ENCODE measurements around the gene CPA2.
"Not testable (repeated sequence)": the region's sequence is repeated elsewhere in the genome, so short reads cannot be mapped to it uniquely, and the experiment has no call there.

Gene CPA2

GRCh38 chr7:130314305-130314704, 47.6 kb downstream of the CPA2 start:
- no peak for DNase-seq (ENCODE audit: low read depth)

GRCh38 chr7:130319541-130319940, 52.9 kb downstream of the CPA2 start:
- DNase-seq (ENCODE audit: low read depth): no peak

GRCh38 chr7:130321542-130322229, 55.0 kb downstream of the CPA2 start:
- not testable (repeated sequence) for DNase-seq (ENCODE audit: low read depth)

GRCh38 chr7:130322615-130323014, 56.0 kb downstream of the CPA2 start:
- DNase-seq (ENCODE audit: low read depth): no peak

- DNase-seq (ENCODE audit: low read depth): no peak
Measured at GRCh38 chr7:130324306-130324943, 57.8 kb downstream of the CPA2 start.

- DNase-seq (ENCODE audit: low read depth): no peak
Measured at GRCh38 chr7:130329681-130330080, 63.0 kb downstream of the CPA2 start.

- no peak for DNase-seq (ENCODE audit: low read depth)
Measured at GRCh38 chr7:130332259-130333053, 65.8 kb downstream of the CPA2 start.

- DNase-seq (ENCODE audit: low read depth): no peak
Measured at GRCh38 chr7:130333832-130334231, 67.2 kb downstream of the CPA2 start.

- DNase-seq (ENCODE audit: low read depth): no peak
Measured at GRCh38 chr7:130334274-130334673, 67.6 kb downstream of the CPA2 start.

GRCh38 chr7:130337410-130337971, 70.8 kb downstream of the CPA2 start:
- no peak for DNase-seq (ENCODE audit: low read depth)

GRCh38 chr7:130338233-130338632, 71.6 kb downstream of the CPA2 start:
- no peak for DNase-seq (ENCODE audit: low read depth)
